A673 (cell line): ENCODE measurements around the gene ADAMTSL3.

Source experiments
- EZH2 ChIP-seq: fragments of 200-600 bp; sonication (generic); IDR thresholded peaks from 2 replicates; pipeline ENCODE4 v1.6.1; 2017; ENCODE audit warnings: borderline replicate concordance, low read depth, mild to moderate bottlenecking, mixed read lengths, antibody characterized with exemption, low read length; ENCODE audit not compliant: poor library complexity, severe bottlenecking
- TF ChIP-seq, protein P1 (sequence below): fragments of 300-800, 200-600 bp; sonication (generic); conservative IDR thresholded peaks from 2 replicates; pipeline ENCODE4 v1.5.1; 2017; ENCODE audit warnings: low read depth, mild to moderate bottlenecking, antibody characterized with exemption, low read length, moderate library complexity, mixed read lengths

DNA sequence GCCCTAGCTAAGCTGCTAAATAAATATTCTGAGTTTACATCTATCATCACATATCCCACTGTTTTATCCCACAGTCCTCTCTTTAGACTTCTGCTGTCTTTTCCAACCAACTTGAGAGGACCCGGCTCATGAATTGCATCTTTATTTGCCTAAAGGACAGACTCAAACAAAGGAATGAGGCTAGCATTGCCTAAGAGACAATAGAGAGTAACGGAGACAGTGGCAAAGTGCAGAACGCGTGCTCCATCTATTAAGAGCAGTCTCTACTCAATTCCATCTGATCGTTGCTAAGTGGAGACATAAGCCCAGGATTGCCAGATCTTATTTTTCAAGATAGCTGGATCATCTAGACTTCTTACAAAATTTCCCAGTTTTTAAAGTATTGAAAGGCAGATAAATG lies 2.3 kb downstream of the ADAMTSL3 start:
- TF ChIP-seq, protein P1, sequence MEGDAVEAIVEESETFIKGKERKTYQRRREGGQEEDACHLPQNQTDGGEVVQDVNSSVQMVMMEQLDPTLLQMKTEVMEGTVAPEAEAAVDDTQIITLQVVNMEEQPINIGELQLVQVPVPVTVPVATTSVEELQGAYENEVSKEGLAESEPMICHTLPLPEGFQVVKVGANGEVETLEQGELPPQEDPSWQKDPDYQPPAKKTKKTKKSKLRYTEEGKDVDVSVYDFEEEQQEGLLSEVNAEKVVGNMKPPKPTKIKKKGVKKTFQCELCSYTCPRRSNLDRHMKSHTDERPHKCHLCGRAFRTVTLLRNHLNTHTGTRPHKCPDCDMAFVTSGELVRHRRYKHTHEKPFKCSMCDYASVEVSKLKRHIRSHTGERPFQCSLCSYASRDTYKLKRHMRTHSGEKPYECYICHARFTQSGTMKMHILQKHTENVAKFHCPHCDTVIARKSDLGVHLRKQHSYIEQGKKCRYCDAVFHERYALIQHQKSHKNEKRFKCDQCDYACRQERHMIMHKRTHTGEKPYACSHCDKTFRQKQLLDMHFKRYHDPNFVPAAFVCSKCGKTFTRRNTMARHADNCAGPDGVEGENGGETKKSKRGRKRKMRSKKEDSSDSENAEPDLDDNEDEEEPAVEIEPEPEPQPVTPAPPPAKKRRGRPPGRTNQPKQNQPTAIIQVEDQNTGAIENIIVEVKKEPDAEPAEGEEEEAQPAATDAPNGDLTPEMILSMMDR = no peak
- TF ChIP-seq EZH2 = no peak
